Keratinocyte (primary cell): ENCODE measurements around the gene UVSSA.

Experiments
- EZH2 ChIP-seq: IDR thresholded peaks from one replicate; pipeline ENCODE4 v1.6.1; 2012; ENCODE audit warnings: inconsistent platforms, mild to moderate bottlenecking, low read length, moderate library complexity
- TF ChIP-seq, protein P1 (sequence below), 3 experiments: IDR thresholded peaks in 1 of 3; conservative IDR thresholded peaks in 1 of 3; optimal IDR thresholded peaks in 1 of 3; 2 replicates in 2 of 3; 3 replicates in 1 of 3; pipeline versions ENCODE3 to v1.5.1; 2011; ENCODE audit warnings: low read length in 3 of 3, mild to moderate bottlenecking in 3 of 3, moderate library complexity in 2 of 3, control low read depth in 1 of 3, inconsistent platforms in 1 of 3; ENCODE audit not compliant: insufficient read depth in 2 of 3; ENCODE audit errors: extremely low read depth in 1 of 3

DNA sequence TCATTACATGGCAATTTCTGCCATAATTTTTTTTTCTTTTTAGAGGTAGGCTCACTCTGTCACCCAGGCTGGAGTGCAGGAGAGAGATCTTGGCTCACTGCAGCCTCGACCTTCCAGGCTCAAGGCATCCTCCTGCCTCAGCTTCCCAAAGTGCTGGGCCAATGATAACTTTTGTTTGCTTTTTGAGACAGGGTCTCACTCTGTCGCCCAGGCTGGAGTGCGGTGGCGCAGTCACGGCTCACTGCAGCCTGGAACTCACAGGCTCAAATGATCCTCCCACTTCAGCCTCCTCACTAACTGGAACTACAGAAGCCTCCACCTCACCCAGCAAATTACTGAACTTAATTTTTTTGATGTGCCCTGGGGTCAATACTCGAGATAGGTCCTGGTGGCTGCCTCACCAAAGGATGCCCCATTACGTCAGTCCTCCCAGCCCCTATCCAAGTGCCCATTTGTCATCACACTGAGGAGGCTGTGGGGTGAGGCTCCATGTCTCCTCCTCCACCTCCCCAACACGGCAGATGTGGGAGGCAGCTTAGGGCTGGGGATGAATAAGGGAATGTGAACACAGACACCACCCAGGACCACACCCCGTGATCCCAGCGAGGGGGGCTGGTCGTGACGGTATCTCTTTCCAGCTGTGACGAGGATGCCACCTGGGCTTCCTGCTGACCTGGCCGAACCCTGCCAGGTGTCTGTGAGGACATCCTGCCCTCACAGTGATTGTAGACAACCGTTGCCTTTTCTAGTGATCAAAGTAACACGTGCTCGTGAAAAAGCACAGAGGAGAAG, 71.7 kb downstream of the UVSSA start:
- TF ChIP-seq, protein P1, sequence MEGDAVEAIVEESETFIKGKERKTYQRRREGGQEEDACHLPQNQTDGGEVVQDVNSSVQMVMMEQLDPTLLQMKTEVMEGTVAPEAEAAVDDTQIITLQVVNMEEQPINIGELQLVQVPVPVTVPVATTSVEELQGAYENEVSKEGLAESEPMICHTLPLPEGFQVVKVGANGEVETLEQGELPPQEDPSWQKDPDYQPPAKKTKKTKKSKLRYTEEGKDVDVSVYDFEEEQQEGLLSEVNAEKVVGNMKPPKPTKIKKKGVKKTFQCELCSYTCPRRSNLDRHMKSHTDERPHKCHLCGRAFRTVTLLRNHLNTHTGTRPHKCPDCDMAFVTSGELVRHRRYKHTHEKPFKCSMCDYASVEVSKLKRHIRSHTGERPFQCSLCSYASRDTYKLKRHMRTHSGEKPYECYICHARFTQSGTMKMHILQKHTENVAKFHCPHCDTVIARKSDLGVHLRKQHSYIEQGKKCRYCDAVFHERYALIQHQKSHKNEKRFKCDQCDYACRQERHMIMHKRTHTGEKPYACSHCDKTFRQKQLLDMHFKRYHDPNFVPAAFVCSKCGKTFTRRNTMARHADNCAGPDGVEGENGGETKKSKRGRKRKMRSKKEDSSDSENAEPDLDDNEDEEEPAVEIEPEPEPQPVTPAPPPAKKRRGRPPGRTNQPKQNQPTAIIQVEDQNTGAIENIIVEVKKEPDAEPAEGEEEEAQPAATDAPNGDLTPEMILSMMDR (optimal IDR thresholded peaks at IDR 0.05 in 1 of 3, IDR thresholded peaks at IDR 0.05 in 1 of 3, conservative IDR thresholded peaks at IDR 0.05 in 1 of 3; ENCODE audit: extremely low read depth in 1 of 3, insufficient read depth in 2 of 3, low read length in 3 of 3) = no peak
- no peak for TF ChIP-seq EZH2
